ENCODE results near the gene C11orf71.

- TF ChIP-seq CTBP1 (IDR thresholded peaks at IDR 0.05; ENCODE audit: borderline replicate concordance) (no peak), SP1 (IDR thresholded peaks at IDR 0.05) (no peak), ARNT (IDR thresholded peaks at IDR 0.05) (no peak), HDGF (IDR thresholded peaks at IDR 0.05; ENCODE audit: borderline replicate concordance) (no peak), BHLHE40 (IDR thresholded peaks at IDR 0.05; ENCODE audit: borderline replicate concordance) (no peak), FOXM1 (IDR thresholded peaks at IDR 0.05; ENCODE audit: borderline replicate concordance) (no peak), L3MBTL2 (conservative IDR thresholded peaks at IDR 0.05) (no peak), TARDBP (IDR thresholded peaks at IDR 0.05) (no peak), SUZ12 (IDR thresholded peaks at IDR 0.05) (no peak), FOXK2 (IDR thresholded peaks at IDR 0.05) (no peak), FOXA1 (IDR thresholded peaks at IDR 0.05) (no peak), PKNOX1 (IDR thresholded peaks at IDR 0.05) (peak; percentile 66), ZNF384 (IDR thresholded peaks at IDR 0.05) (no peak)
Measured at GRCh38 chr11:114441921-114442320, 41.6 kb upstream of the C11orf71 start.

Measured in HEK293T (cell line).